H1 (cell line): ENCODE data around the gene PPP1R14C. TPM values are rescaled to one million over a fixed set of nuclear protein-coding genes. Genes with fewer than 3 reads are reported as not detected.

ENCODE experiments used
- ATF2 ChIP-seq: IDR thresholded peaks from 2 replicates; pipeline ENCODE4 v1.6.1; 2012; ENCODE audit warnings: low read length, inconsistent platforms
- CHD2 ChIP-seq: IDR thresholded peaks from 2 replicates; pipeline ENCODE4 v1.6.1; 2012; ENCODE audit warnings: low read length, improper control_type of control experiment
- CHD7 ChIP-seq: fragments of 300-600 bp; sonication (generic); IDR thresholded peaks from 2 replicates; pipeline ENCODE4 v1.7.1; 2012; ENCODE audit warnings: low read length, moderate library complexity, mild to moderate bottlenecking, inconsistent platforms; ENCODE audit not compliant: insufficient replicate concordance
- CTBP2 ChIP-seq: IDR thresholded peaks from 2 replicates; pipeline ENCODE4 v1.7.0; 2011; ENCODE audit warnings: borderline replicate concordance, mild to moderate bottlenecking, moderate library complexity, mixed read lengths, low read length; ENCODE audit not compliant: insufficient read depth, insufficient read length
- POLR2AphosphoS5 ChIP-seq: IDR thresholded peaks from 2 replicates; pipeline ENCODE4 v1.6.1; 2011; ENCODE audit warnings: low read depth, low read length
- POU5F1 ChIP-seq: IDR thresholded peaks from 2 replicates; pipeline ENCODE4 v1.6.1; 2011; ENCODE audit warnings: low read depth, mild to moderate bottlenecking, low read length, moderate library complexity
- RFX5 ChIP-seq: IDR thresholded peaks from 2 replicates; pipeline ENCODE4 v1.6.1; 2011; ENCODE audit warnings: low read depth, low read length, improper control_type of control experiment, borderline replicate concordance
- RNF2 ChIP-seq: fragments of 200-900, 300-1000 bp; sonication (generic); IDR thresholded peaks from 2 replicates; pipeline ENCODE4 v1.7.1; 2016; ENCODE audit warnings: borderline replicate concordance, low read depth, mild to moderate bottlenecking, antibody characterized with exemption, low read length; ENCODE audit not compliant: poor library complexity, severe bottlenecking; ENCODE audit errors: missing control alignments
- SP1 ChIP-seq: IDR thresholded peaks from 2 replicates; pipeline ENCODE4 v1.6.1; 2011; ENCODE audit warnings: low read depth, low read length
- TBP ChIP-seq: IDR thresholded peaks from 2 replicates; pipeline ENCODE4 v1.6.1; 2011; ENCODE audit warnings: low read depth, low read length, improper control_type of control experiment
- polyA plus RNA-seq, 7 experiments: library from polyadenylated mRNA; depleted of rRNA in 3 of 7; stranded (reverse) in 5 of 7; unstranded in 2 of 7; fragments of >200 nt in 5 of 7; fragments of 200-250 nt in 2 of 7; gene quantifications; 1 replicate in 5 of 7; 2 replicates in 1 of 7; 4 replicates in 1 of 7; pipeline versions ENCODE4 v1.2.1 to v1.2.3, GENCODE V29; 2011 to 2013; ENCODE audit warnings: missing spikeins in 2 of 7, mixed read lengths in 2 of 7
- total RNA-seq: library from RNA; stranded (reverse); fragmentation: NEBNext Ultra II Directional; extraction: Animal tissue kit (Norgen Biotek cat#: 25700); gene quantifications from 2 replicates; pipeline ENCODE4 v1.2.1, GENCODE V29; 2021

PPP1R14C gene
- total and polyA plus RNA-seq, 2 of the 8 experiments (the other 6 are each of a cell fraction or from before 2014, with no cell fraction given), result 0.30 to 0.61 TPM

GRCh38 chr6:150183966-150184365, 41.1 kb downstream of the PPP1R14C start (continued):
- TF ChIP-seq CHD7 (no peak), RNF2 (no peak), CHD2 (no peak), TBP (no peak), ATF2 (no peak), POU5F1 (no peak), POLR2AphosphoS5 (no peak), RFX5 (no peak), SP1 (no peak), CTBP2 (no peak)
